Breast epithelium (tissue), 4 donors: ENCODE data around the gene MANSC4. TPM values are rescaled to one million over a fixed set of nuclear protein-coding genes. Genes with fewer than 3 reads are reported as not detected.
A peak's percentile ranks its signal among the peaks of the same experiment; 100 is the strongest.

ENCODE experiments used
- DNase-seq, 2 donors: peaks; one replicate each; pipeline ENCODE4 v3.0.0-alpha.2; 2019; ENCODE audit warnings: low spot score in 2 of 2
- H3K27ac ChIP-seq, 2 donors: fragments of 200-600 bp; sonication (generic) in 1 of 2; one replicate each; pipeline ENCODE4 v1.5.1; 2016 to 2019; ENCODE audit warnings: mild to moderate bottlenecking in 1 of 2
- H3K27me3 ChIP-seq, 2 donors: fragments of 200-600 bp; sonication (generic) in 1 of 2; one replicate each; pipeline versions ENCODE4 v1.5.1 to v1.6.0; 2017 to 2019; ENCODE audit warnings: control low read depth in 1 of 2, mild to moderate bottlenecking in 1 of 2
- H3K36me3 ChIP-seq: fragments of 200-600 bp; one replicate; pipeline ENCODE4 v1.5.1; 2019
- H3K4me1 ChIP-seq, 2 donors: fragments of 200-600 bp; sonication (generic); one replicate each; pipeline ENCODE4 v1.5.1; 2016 to 2019; ENCODE audit warnings: control low read depth in 1 of 2
- H3K4me3 ChIP-seq, 3 donors: fragments of 200-600 bp; sonication (generic); 1 replicate in 2 of 3; 2 replicates in 1 of 3; pipeline ENCODE4 v1.5.1; 2016 to 2019; ENCODE audit warnings: mild to moderate bottlenecking in 3 of 3, moderate library complexity in 2 of 3
- H3K9me3 ChIP-seq, 2 donors: fragments of 200-600 bp; sonication (generic) in 1 of 2; one replicate each; pipeline ENCODE4 v1.5.1; 2016 to 2019; ENCODE audit warnings: control low read depth in 1 of 2
- POLR2A ChIP-seq: fragments of 450-650 bp; IDR thresholded peaks from one replicate; pipeline ENCODE4 v1.6.1; 2016; ENCODE audit warnings: antibody characterized with exemption, mild to moderate bottlenecking, moderate library complexity
- POLR2AphosphoS5 ChIP-seq, 3 donors: sonication (generic); formaldehyde crosslinking; IDR thresholded peaks; one replicate each; pipeline ENCODE4 v1.6.1; 2017; ENCODE audit warnings: antibody characterized with exemption in 3 of 3
- intact Hi-C: fragments of 100-400 bp; cut with DNase I; formaldehyde crosslinking; loops from one replicate; pipeline ENCODE4 v1.15.1; 2023; ENCODE audit warnings: low total_unique reads
- total RNA-seq, 3 donors: library from RNA; depleted of rRNA; stranded (reverse); fragments of >200 nt; gene quantifications; one replicate each; pipeline ENCODE4 v1.1.0, GENCODE V29; 2016
- TF ChIP-seq, protein P1 (sequence below), 3 donors: fragments of 450-650 bp; IDR thresholded peaks; one replicate each; pipeline ENCODE4 v1.5.1; 2016 to 2017; ENCODE audit warnings: antibody characterized with exemption in 3 of 3, mild to moderate bottlenecking in 3 of 3, moderate library complexity in 3 of 3

The MANSC4 gene
- total RNA-seq, 3 donors from 2014 or later, result 0.73 TPM; not detected in 2

DNA sequence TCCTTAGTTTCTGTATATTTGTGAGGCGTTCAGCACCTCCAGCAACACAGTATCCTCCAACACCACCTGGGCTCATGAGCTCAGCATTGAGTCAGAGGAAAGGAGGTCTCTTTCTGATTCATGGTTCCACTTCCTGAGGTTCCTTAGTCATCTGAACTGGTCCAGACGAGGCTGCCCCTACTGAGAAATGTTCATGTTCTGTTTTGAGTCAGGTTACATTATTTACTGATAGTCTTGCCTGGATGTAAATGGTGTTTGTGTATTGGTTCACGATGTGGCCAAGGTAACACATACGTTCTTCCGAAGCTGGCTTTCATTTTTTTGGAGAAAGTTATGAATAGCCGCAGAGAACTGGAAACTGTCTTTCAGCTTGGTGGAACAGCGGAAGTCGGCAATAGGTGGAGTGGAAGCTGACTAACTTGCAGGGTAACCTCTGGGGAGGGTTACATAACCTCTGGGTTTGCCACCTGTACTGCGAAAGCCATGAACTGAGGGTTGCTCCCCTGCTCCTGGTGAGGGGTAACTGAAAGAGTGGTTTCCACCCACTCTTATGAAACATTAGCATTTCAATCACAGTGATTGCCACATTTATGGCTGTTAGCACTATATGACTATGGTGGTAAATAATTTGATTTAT, 42.2 kb upstream of the MANSC4 start:
- H3K4me1 ChIP-seq, result peaks cover 0 to 6% of the 10 kb centered on the region in 2 donors
- no peaks in the 10 kb centered on the region for H3K27me3 ChIP-seq
- no peaks in the 10 kb centered on the region for H3K36me3 ChIP-seq
- intact Hi-C loops, result loop anchor here (5.0 kb wide), 1 partner anchor 85 kb away; no protein-coding TSS in a partner anchor
- DNase-seq, result no peak
- no peak for TF ChIP-seq POLR2A
- TF ChIP-seq, protein P1, sequence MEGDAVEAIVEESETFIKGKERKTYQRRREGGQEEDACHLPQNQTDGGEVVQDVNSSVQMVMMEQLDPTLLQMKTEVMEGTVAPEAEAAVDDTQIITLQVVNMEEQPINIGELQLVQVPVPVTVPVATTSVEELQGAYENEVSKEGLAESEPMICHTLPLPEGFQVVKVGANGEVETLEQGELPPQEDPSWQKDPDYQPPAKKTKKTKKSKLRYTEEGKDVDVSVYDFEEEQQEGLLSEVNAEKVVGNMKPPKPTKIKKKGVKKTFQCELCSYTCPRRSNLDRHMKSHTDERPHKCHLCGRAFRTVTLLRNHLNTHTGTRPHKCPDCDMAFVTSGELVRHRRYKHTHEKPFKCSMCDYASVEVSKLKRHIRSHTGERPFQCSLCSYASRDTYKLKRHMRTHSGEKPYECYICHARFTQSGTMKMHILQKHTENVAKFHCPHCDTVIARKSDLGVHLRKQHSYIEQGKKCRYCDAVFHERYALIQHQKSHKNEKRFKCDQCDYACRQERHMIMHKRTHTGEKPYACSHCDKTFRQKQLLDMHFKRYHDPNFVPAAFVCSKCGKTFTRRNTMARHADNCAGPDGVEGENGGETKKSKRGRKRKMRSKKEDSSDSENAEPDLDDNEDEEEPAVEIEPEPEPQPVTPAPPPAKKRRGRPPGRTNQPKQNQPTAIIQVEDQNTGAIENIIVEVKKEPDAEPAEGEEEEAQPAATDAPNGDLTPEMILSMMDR (IDR thresholded peaks at IDR 0.05), result no peak
- TF ChIP-seq POLR2AphosphoS5 (IDR thresholded peaks at IDR 0.05), result no peak
- H3K9me3 ChIP-seq, result no peaks in the 10 kb centered on the region
- no peak overlapping the region for H3K4me3 ChIP-seq
- no peak overlapping the region for H3K27ac ChIP-seq

DNA sequence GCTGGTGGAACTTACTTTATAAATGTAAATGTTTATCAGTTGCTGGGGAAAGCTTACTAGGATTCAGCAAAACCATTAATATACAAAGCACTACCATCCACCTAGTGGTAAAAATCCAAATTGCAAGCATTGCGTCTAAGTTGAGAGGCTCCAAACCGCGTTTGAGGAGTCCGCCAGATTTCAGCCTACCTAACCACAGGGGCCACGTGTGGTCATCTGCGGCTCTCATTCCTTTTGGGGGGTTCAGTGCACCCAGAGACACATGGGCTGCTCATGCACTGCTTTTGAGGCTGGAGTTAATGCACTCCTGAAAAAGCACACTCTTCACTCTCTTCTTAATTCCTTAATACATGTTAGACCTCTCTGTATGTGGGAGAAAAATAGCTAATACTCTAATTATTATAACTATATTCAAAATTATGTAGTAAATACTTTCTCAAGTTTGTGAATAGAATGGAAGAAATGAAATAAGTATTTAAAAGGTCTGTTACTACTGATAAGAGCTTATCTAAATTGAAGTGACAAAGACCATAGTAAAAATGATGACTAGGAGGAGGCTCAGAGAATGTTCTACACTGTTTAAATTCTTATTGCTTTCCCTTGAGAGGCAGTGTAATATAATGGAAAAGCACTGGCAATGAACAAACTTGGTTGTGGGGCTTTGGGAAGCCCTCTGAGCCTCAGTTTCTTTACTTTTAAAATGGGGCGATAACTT, 41.4 kb upstream of the MANSC4 start:
- intact Hi-C loops, result loop anchor here (5.0 kb wide), 1 partner anchor 84 kb away; no protein-coding TSS in a partner anchor
- Histone ChIP-seq H3K4me1 (peaks cover 0 to 6% of the 10 kb centered on the region in 2 donors), H3K36me3 (no peaks in the 10 kb centered on the region), H3K27me3 (no peaks in the 10 kb centered on the region), H3K9me3 (no peaks in the 10 kb centered on the region), H3K27ac (no peak overlapping the region), H3K4me3 (peak overlapping the region in 1 of 3 donors; percentile 34)
- no peak for TF ChIP-seq POLR2AphosphoS5 (IDR thresholded peaks at IDR 0.05)
- TF ChIP-seq, protein P1 (IDR thresholded peaks at IDR 0.05), result peak; percentile 72 to 74 (median 73)
- TF ChIP-seq POLR2A, result no peak
- DNase-seq, result no peak

DNA sequence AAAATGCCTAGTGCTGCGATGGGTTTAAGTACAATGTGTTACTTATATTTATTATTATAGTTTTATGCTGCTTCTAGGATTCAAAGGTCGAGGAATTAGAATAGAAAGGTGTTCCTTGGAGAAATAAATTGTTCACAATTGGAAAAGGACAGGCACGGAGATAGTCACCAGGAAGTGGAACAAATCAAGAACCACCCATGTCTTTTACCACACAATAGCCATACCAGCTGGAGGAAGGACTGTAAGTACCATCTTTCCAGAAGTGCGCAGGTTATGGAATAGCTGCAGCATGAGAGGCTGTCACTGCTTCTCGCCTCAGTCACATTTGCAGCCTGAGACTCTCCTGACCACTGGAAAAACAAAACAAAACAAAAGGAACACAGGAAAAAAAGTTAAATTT, 40.5 kb upstream of the MANSC4 start:
- Histone ChIP-seq H3K27ac (no peak overlapping the region), H3K9me3 (no peaks in the 10 kb centered on the region), H3K4me1 (peaks cover 0 to 6% of the 10 kb centered on the region in 2 donors), H3K36me3 (no peaks in the 10 kb centered on the region), H3K4me3 (no peak overlapping the region), H3K27me3 (no peaks in the 10 kb centered on the region)
- intact Hi-C loops, result loop anchor here (5.0 kb wide), 1 partner anchor 83 kb away; no protein-coding TSS in a partner anchor
- no peak for DNase-seq
- TF ChIP-seq POLR2A (no peak), POLR2AphosphoS5 (IDR thresholded peaks at IDR 0.05) (no peak)
- TF ChIP-seq, protein P1 (IDR thresholded peaks at IDR 0.05), result no peak

DNA sequence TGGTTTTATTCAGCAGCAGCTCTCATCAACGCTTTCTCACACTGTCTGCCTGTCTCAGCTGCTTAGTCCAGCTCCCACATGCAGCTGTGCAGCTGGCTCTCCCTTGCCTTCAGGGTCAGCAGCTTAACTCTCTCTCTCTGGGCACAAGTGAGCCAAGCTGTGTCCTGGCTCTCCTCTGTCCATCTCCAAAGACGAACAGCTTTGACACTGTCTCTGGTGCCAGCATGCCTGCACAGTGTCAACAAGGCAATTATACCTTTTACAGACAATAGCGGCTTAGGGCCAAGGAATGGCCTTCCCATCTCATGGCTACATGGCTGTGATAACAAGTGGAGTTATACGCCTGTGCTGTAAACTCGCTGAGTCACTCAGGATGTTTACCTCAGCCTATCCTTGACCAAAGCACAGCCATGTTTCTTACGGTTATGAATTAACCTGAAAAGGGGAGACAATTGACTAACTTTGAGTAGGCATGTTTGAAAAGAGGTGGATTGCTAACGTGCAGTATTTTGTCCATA, 38.4 kb upstream of the MANSC4 start:
- no peak overlapping the region for H3K27ac ChIP-seq
- intact Hi-C loops, result no loop called here
- H3K4me3 ChIP-seq, result no peak overlapping the region
- H3K9me3 ChIP-seq, result no peaks in the 10 kb centered on the region
- no peaks in the 10 kb centered on the region for H3K36me3 ChIP-seq
- H3K27me3 ChIP-seq, result no peaks in the 10 kb centered on the region
- TF ChIP-seq POLR2A (no peak), POLR2AphosphoS5 (IDR thresholded peaks at IDR 0.05) (no peak)
- TF ChIP-seq, protein P1 (IDR thresholded peaks at IDR 0.05), result no peak
- peaks cover 0 to 6% of the 10 kb centered on the region in 2 donors for H3K4me1 ChIP-seq
- no peak for DNase-seq

DNA sequence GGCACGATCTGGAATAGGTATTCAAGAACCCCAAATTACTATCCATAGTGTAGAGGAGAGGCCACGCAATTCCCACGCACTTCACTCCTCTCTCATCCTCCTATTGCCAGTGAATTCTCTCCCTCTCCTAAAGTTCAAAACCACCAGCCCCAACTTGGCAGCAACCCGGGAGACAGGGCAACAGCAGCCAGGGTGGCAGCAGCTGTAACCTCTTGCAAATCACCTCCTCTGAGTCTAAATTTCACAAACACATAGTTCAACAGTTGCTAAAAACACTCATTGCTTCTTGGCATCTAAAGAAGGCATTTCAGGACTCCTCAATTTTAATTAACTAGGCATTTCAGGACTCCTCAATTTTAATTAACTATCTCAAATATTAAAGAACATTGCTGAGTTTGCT, 37.7 kb upstream of the MANSC4 start:
- no peaks in the 10 kb centered on the region for H3K27me3 ChIP-seq
- H3K27ac ChIP-seq, result no peak overlapping the region
- intact Hi-C loops, result no loop called here
- H3K9me3 ChIP-seq, result no peaks in the 10 kb centered on the region
- peaks cover 0 to 6% of the 10 kb centered on the region in 2 donors for H3K4me1 ChIP-seq
- no peak overlapping the region for H3K4me3 ChIP-seq
- H3K36me3 ChIP-seq, result no peaks in the 10 kb centered on the region
- no peak for DNase-seq
- TF ChIP-seq POLR2AphosphoS5 (IDR thresholded peaks at IDR 0.05), result no peak
- TF ChIP-seq, protein P1 (IDR thresholded peaks at IDR 0.05), result no peak
- TF ChIP-seq POLR2A, result no peak
